Liver (tissue), 9 donors: ENCODE data around the gene CSNK1G1. TPM values are rescaled to one million over a fixed set of nuclear protein-coding genes. Genes with fewer than 3 reads are reported as not detected.

Experiments
- DNase-seq: peaks from one replicate; pipeline ENCODE4 v3.0.0-alpha.2; 2017; ENCODE audit warnings: low spot score
- H3K27ac ChIP-seq, 2 donors: one replicate each; pipeline ENCODE4 v1.7.0; 2013; ENCODE audit warnings: inconsistent platforms in 2 of 2, low read length in 2 of 2, control low read depth in 1 of 2, low read depth in 1 of 2, mild to moderate bottlenecking in 1 of 2
- H3K27me3 ChIP-seq, 4 donors: one replicate each; pipeline versions ENCODE4 v1.6.1 to v1.7.0; 2013; ENCODE audit warnings: low read length in 3 of 4, inconsistent platforms in 1 of 4, mild to moderate bottlenecking in 1 of 4, moderate library complexity in 1 of 4; ENCODE audit not compliant: control insufficient read depth in 4 of 4, insufficient read depth in 4 of 4
- H3K36me3 ChIP-seq, 4 donors: one replicate each; pipeline versions ENCODE4 v1.6.1 to v1.7.0; 2013; ENCODE audit warnings: low read length in 3 of 4, mild to moderate bottlenecking in 3 of 4, low read depth in 1 of 4, moderate library complexity in 1 of 4; ENCODE audit not compliant: control insufficient read depth in 4 of 4, insufficient read depth in 3 of 4
- H3K4me1 ChIP-seq, 4 donors: one replicate each; pipeline versions ENCODE4 v1.6.1 to v1.7.0; 2013; ENCODE audit warnings: low read length in 3 of 4, mild to moderate bottlenecking in 3 of 4, moderate library complexity in 1 of 4; ENCODE audit not compliant: control insufficient read depth in 4 of 4, insufficient read depth in 4 of 4
- H3K4me3 ChIP-seq, 3 donors: one replicate each; pipeline versions ENCODE4 v1.6.1 to v1.7.0; 2013; ENCODE audit warnings: low read length in 3 of 3, control low read depth in 1 of 3, low read depth in 1 of 3, mild to moderate bottlenecking in 1 of 3
- H3K9ac ChIP-seq, 2 donors: one replicate each; pipeline ENCODE4 v1.7.0; 2013; ENCODE audit warnings: low read length in 2 of 2, mild to moderate bottlenecking in 2 of 2, moderate library complexity in 2 of 2, control low read depth in 1 of 2, low read depth in 1 of 2
- H3K9me3 ChIP-seq, 4 donors: one replicate each; pipeline versions ENCODE4 v1.6.1 to v1.7.0; 2013; ENCODE audit warnings: low read length in 3 of 4; ENCODE audit not compliant: control insufficient read depth in 4 of 4
- ATF3 ChIP-seq: IDR thresholded peaks from 2 replicates; pipeline ENCODE4 v1.6.1; 2016; ENCODE audit warnings: antibody characterized with exemption
- CTCF ChIP-seq: fragments of 150-350 bp; IDR thresholded peaks from 2 replicates; pipeline ENCODE4 v1.5.1; 2017; ENCODE audit warnings: improper control_type of control experiment, low read depth, low read length; ENCODE audit not compliant: missing input control
- EGR1 ChIP-seq, 2 donors: IDR thresholded peaks; 2 replicates each; pipeline ENCODE4 v1.6.1; 2016 to 2018; ENCODE audit warnings: antibody characterized with exemption in 2 of 2, low read depth in 2 of 2
- FOXA1 ChIP-seq: IDR thresholded peaks from 2 replicates; pipeline ENCODE4 v1.6.1; 2016; ENCODE audit warnings: antibody characterized with exemption
- FOXA2 ChIP-seq: IDR thresholded peaks from 2 replicates; pipeline ENCODE4 v1.6.1; 2016; ENCODE audit warnings: antibody characterized with exemption
- GABPA ChIP-seq, 2 donors: IDR thresholded peaks in 1 of 2; conservative IDR thresholded peaks in 1 of 2; 2 replicates each; pipeline ENCODE4 v1.6.1; 2016; ENCODE audit warnings: antibody characterized with exemption in 2 of 2, mild to moderate bottlenecking in 1 of 2, moderate library complexity in 1 of 2
- HNF4A ChIP-seq, 2 donors: conservative IDR thresholded peaks; 2 replicates each; pipeline ENCODE4 v1.6.1; 2016; ENCODE audit warnings: antibody characterized with exemption in 2 of 2, mild to moderate bottlenecking in 2 of 2
- HNF4G ChIP-seq: IDR thresholded peaks from 2 replicates; pipeline ENCODE4 v1.6.1; 2016; ENCODE audit warnings: antibody characterized with exemption
- JUND ChIP-seq, 2 donors: IDR thresholded peaks; 2 replicates each; pipeline ENCODE4 v1.6.1; 2016; ENCODE audit warnings: antibody characterized with exemption in 2 of 2
- MAX ChIP-seq: IDR thresholded peaks from 2 replicates; pipeline ENCODE4 v1.6.1; 2016; ENCODE audit warnings: antibody characterized with exemption
- NR2F2 ChIP-seq: IDR thresholded peaks from 2 replicates; pipeline ENCODE4 v1.6.1; 2016; ENCODE audit warnings: antibody characterized with exemption
- RAD21 ChIP-seq, 2 donors: IDR thresholded peaks; 2 replicates each; pipeline ENCODE4 v1.6.1; 2016; ENCODE audit warnings: antibody characterized with exemption in 2 of 2, mild to moderate bottlenecking in 2 of 2
- REST ChIP-seq: IDR thresholded peaks from 2 replicates; pipeline ENCODE4 v1.6.1; 2016; ENCODE audit warnings: antibody characterized with exemption, mild to moderate bottlenecking
- RXRA ChIP-seq, 2 donors: IDR thresholded peaks; 2 replicates each; pipeline ENCODE4 v1.6.1; 2017 to 2018; ENCODE audit warnings: antibody characterized with exemption in 2 of 2, mild to moderate bottlenecking in 1 of 2
- SP1 ChIP-seq: IDR thresholded peaks from 2 replicates; pipeline ENCODE4 v1.6.1; 2018; ENCODE audit warnings: antibody characterized with exemption, mild to moderate bottlenecking
- TAF1 ChIP-seq: conservative IDR thresholded peaks from 2 replicates; pipeline ENCODE4 v1.6.1; 2016; ENCODE audit warnings: antibody characterized with exemption, mild to moderate bottlenecking
- YY1 ChIP-seq: IDR thresholded peaks from 2 replicates; pipeline ENCODE4 v1.6.1; 2016; ENCODE audit warnings: antibody characterized with exemption, mild to moderate bottlenecking
- ZBTB33 ChIP-seq: IDR thresholded peaks from 2 replicates; pipeline ENCODE4 v1.6.1; 2016; ENCODE audit warnings: antibody characterized with exemption
- WGBS: extraction: QIAGEN DNeasy Blood & Tissue Kit; methylation state at CpG from one replicate; pipeline ENCODE4 v1.1.7; 2013; 5-methylcytosine and 5-hydroxymethylcytosine counted together
- polyA plus RNA-seq, 2 donors: library from polyadenylated mRNA; stranded (reverse) in 1 of 2; unstranded in 1 of 2; fragments of 200-250 nt in 1 of 2; fragments of >200 nt in 1 of 2; fragmentation: Nextera tagmentation in 1 of 2; extraction: Ambion mirVana in 1 of 2; gene quantifications; one replicate each; pipeline versions ENCODE4 v1.2.1 to v1.2.3, GENCODE V29; 2013 to 2015
- total RNA-seq, 2 donors: library from RNA; depleted of rRNA; stranded (reverse); fragments of >200 nt; gene quantifications; one replicate each; pipeline ENCODE4 v1.2.3, GENCODE V29; 2014
- donor health status: healthy.
- donor health status: healthy.
- donor health status: healthy.
- donor health status: healthy.
- donor health status: healthy.

The CSNK1G1 gene
- total and polyA plus RNA-seq, 4 donors, result 1.7 to 9.1 (median 5.8) TPM

GRCh38 chr15:64398575-64398974 lies 42.6 kb upstream of the CSNK1G1 start:
- no peak for DNase-seq
- TF ChIP-seq FOXA2 (no peak), RXRA (IDR thresholded peaks at IDR 0.05) (no peak), MAX (no peak), JUND (IDR thresholded peaks at IDR 0.05) (no peak), RAD21 (IDR thresholded peaks at IDR 0.05) (no peak), CTCF (no peak), ATF3 (no peak), REST (no peak), NR2F2 (no peak), GABPA (IDR thresholded peaks at IDR 0.05 in 1 of 2, conservative IDR thresholded peaks at IDR 0.05 in 1 of 2) (no peak), YY1 (no peak), HNF4G (no peak), ZBTB33 (no peak), EGR1 (IDR thresholded peaks at IDR 0.05; ENCODE audit: low read depth in 2 of 2) (no peak), FOXA1 (no peak), SP1 (no peak), TAF1 (no peak), HNF4A (conservative IDR thresholded peaks at IDR 0.05) (no peak)
- H3K4me3 ChIP-seq, result no peak overlapping the region
- peaks cover 5 to 63% (median 49%) of the 10 kb centered on the region in 4 donors for H3K36me3 ChIP-seq
- no peak overlapping the region for H3K9ac ChIP-seq
- no peaks in the 10 kb centered on the region for H3K9me3 ChIP-seq
- no peak overlapping the region for H3K27ac ChIP-seq
- no peaks in the 10 kb centered on the region for H3K4me1 ChIP-seq
- WGBS, result 89% methylated on average over 2 of the region's 2 CpGs
- no peaks in the 10 kb centered on the region for H3K27me3 ChIP-seq
